K562 (cell line): ENCODE data around the gene TENM4. TPM values are rescaled to one million over a fixed set of nuclear protein-coding genes. Genes with fewer than 3 reads are reported as not detected.

Experiments used
- ATAC-seq: fragments of 200-7000 bp; cut with Tn5 transposase; 3 replicates; pipeline ENCODE4 v1.9.1; 2020; ENCODE audit warnings: moderate library complexity
- BruUV-seq: library from RNA; stranded (reverse); fragments of 400-500 nt; replicated peaks from 2 replicates; lab custom pipeline; 2021; lab: Mats Ljungman, UMichigan
- CTCF ChIA-PET: fragments of 300-600 bp; formaldehyde crosslinking; extraction: SDS; loops from one replicate; lab custom pipeline; 2021; ENCODE audit warnings: low intra/inter-chr PET ratio; lab: Yijun Ruan, JAX
- POLR2A ChIA-PET: fragments of 300-600, 350-650 bp; sonication (Branson Sonifier 250); formaldehyde crosslinking; extraction: SDS; loops from one replicate; lab custom pipeline; 2021; ENCODE audit warnings: antibody characterized with exemption, inconsistent platforms; lab: Yijun Ruan, JAX
- DNase-seq, 4 experiments: peaks; one replicate each; pipeline versions ENCODE4 v3.0.0 to v3.0.0-alpha.2; 2011 to 2018; ENCODE audit warnings: low spot score in 3 of 4, mixed read lengths in 3 of 4; ENCODE audit errors: extremely low read depth in 1 of 4
- FAIRE-seq: peaks from 2 replicates; lab custom pipeline; 2011; peaks lifted over from hg19 to GRCh38; lab: Jason Lieb, UNC
- H2AFZ ChIP-seq: 2 replicates; pipeline ENCODE4 v1.6.0; 2011; ENCODE audit warnings: low read depth, low read length, control low read depth, inconsistent platforms
- H3K27ac ChIP-seq: fragments of 200-600 bp; 3 replicates; pipeline ENCODE4 v1.8.0; 2011; ENCODE audit warnings: low read depth, mild to moderate bottlenecking, control low read depth, inconsistent platforms, low read length, moderate library complexity, mixed read lengths; ENCODE audit errors: extremely low read depth
- H3K27me3 ChIP-seq, 2 experiments: fragments of 300-600 bp in 1 of 2; 2 replicates in 1 of 2; 3 replicates in 1 of 2; pipeline versions ENCODE4 v1.6.0 to v1.8.0; 2011; ENCODE audit warnings: inconsistent platforms in 2 of 2, low read length in 2 of 2, mild to moderate bottlenecking in 1 of 2, mixed read lengths in 1 of 2, moderate library complexity in 1 of 2; ENCODE audit not compliant: control insufficient read depth in 2 of 2, insufficient read depth in 2 of 2
- H3K36me3 ChIP-seq: fragments of 300-600 bp; 3 replicates; pipeline ENCODE4 v1.8.0; 2011; ENCODE audit warnings: mild to moderate bottlenecking, low read length, inconsistent platforms; ENCODE audit not compliant: control insufficient read depth, insufficient read depth
- H3K4me1 ChIP-seq, 2 experiments: fragments of 200-600 bp in 1 of 2; replicated peaks in 1 of 2; 2 replicates in 1 of 2; 3 replicates in 1 of 2; pipeline versions ENCODE4 v1.5.1 to v1.8.0; 2011; ENCODE audit warnings: inconsistent platforms in 2 of 2, low read length in 2 of 2, mild to moderate bottlenecking in 1 of 2, mixed read lengths in 1 of 2, moderate library complexity in 1 of 2; ENCODE audit not compliant: control insufficient read depth in 2 of 2, insufficient read depth in 2 of 2
- H3K4me2 ChIP-seq: 2 replicates; pipeline ENCODE4 v1.6.1; 2011; ENCODE audit warnings: low read length, control low read depth, inconsistent platforms, mixed read lengths; ENCODE audit not compliant: insufficient read depth
- H3K4me3 ChIP-seq: fragments of 200-600 bp; sonication (generic), shearing (Covaris generic); 2 replicates; pipeline ENCODE4 v1.5.1; 2016; ENCODE audit warnings: control low read depth, inconsistent platforms
- H3K79me2 ChIP-seq: fragments of 200-600 bp; 3 replicates; pipeline ENCODE4 v1.8.0; 2011; ENCODE audit warnings: low read length, inconsistent platforms; ENCODE audit not compliant: control insufficient read depth, insufficient read depth
- H3K9ac ChIP-seq, 2 experiments: 2 replicates each; pipeline versions ENCODE4 v1.6.0 to v1.6.1; 2011; ENCODE audit warnings: low read depth in 2 of 2, low read length in 2 of 2, control low read depth in 1 of 2, inconsistent platforms in 1 of 2, mild to moderate bottlenecking in 1 of 2, mixed read lengths in 1 of 2; ENCODE audit not compliant: insufficient read depth in 1 of 2
- H3K9me1 ChIP-seq: one replicate; pipeline ENCODE4 v1.6.0; 2011; ENCODE audit warnings: inconsistent platforms, mild to moderate bottlenecking, low read length, moderate library complexity; ENCODE audit not compliant: control insufficient read depth, insufficient read depth
- H3K9me3 ChIP-seq: replicated peaks from 2 replicates; pipeline ENCODE4 v1.5.1; 2011; ENCODE audit warnings: low read depth, low read length, inconsistent platforms; ENCODE audit not compliant: control insufficient read depth, insufficient read depth
- H4K20me1 ChIP-seq: replicated peaks from 2 replicates; pipeline ENCODE4 v1.6.1; 2011; ENCODE audit warnings: low read length, inconsistent platforms, mixed read lengths; ENCODE audit not compliant: control insufficient read depth, insufficient read depth
- CREBBP ChIP-seq: IDR thresholded peaks from one replicate; pipeline ENCODE4 v1.6.1; 2012; ENCODE audit warnings: low read depth, mild to moderate bottlenecking, control low read depth, inconsistent platforms, low read length
- CTCF ChIP-seq, 3 experiments: IDR thresholded peaks in 2 of 3; conservative IDR thresholded peaks in 1 of 3; 2 replicates each; pipeline ENCODE4 v1.5.1; 2011 to 2012; ENCODE audit warnings: low read length in 3 of 3, mild to moderate bottlenecking in 3 of 3, control low read depth in 2 of 3, improper control_type of control experiment in 1 of 3, inconsistent platforms in 1 of 3, low read depth in 1 of 3, mixed read lengths in 1 of 3, moderate library complexity in 1 of 3; ENCODE audit not compliant: insufficient read depth in 2 of 3
- DDX20 ChIP-seq: fragments of 450-650 bp; IDR thresholded peaks from 2 replicates; pipeline ENCODE4 v1.6.1; 2016; ENCODE audit warnings: missing genetic modification characterization, low read depth, mild to moderate bottlenecking, missing compliant biosample characterization, moderate library complexity
- EP300 ChIP-seq: IDR thresholded peaks from 2 replicates; pipeline ENCODE4 v1.6.1; 2012; ENCODE audit warnings: low read length, improper control_type of control experiment
- EP400 ChIP-seq: fragments of 450-650 bp; IDR thresholded peaks from 2 replicates; pipeline ENCODE4 v1.6.1; 2017; ENCODE audit warnings: antibody characterized with exemption, mild to moderate bottlenecking, moderate library complexity
- FOXJ2 ChIP-seq: fragments of 200-800 bp; sonication (Bioruptor generic); IDR thresholded peaks from 2 replicates; pipeline ENCODE4 v1.6.1; 2016; ENCODE audit warnings: missing genetic modification characterization, missing compliant biosample characterization
- GTF2B ChIP-seq: IDR thresholded peaks from 2 replicates; pipeline ENCODE4 v1.6.1; 2011; ENCODE audit not compliant: insufficient read length; ENCODE audit errors: extremely low read depth
- HEY1 ChIP-seq: fragments of 250-450 bp; sonication (Bioruptor Pico); IDR thresholded peaks from 2 replicates; pipeline ENCODE4 v1.5.0; 2020; ENCODE audit warnings: mild to moderate bottlenecking, moderate library complexity, borderline replicate concordance
- HNRNPL ChIP-seq: fragments of 200-400 bp; formaldehyde crosslinking; IDR thresholded peaks from 2 replicates; pipeline ENCODE4 v1.6.1; 2017; ENCODE audit warnings: low read depth, mild to moderate bottlenecking, low read length
- ILK ChIP-seq: fragments of 450-650 bp; IDR thresholded peaks from 2 replicates; pipeline ENCODE4 v1.6.1; 2016; ENCODE audit warnings: missing genetic modification characterization, low read depth, mild to moderate bottlenecking, missing compliant biosample characterization, moderate library complexity, borderline replicate concordance
- MECOM ChIP-seq: fragments of 250-450 bp; sonication (Bioruptor Pico); IDR thresholded peaks from 2 replicates; pipeline ENCODE4 v1.8.0; 2022; ENCODE audit warnings: inconsistent platforms
- MXI1 ChIP-seq: IDR thresholded peaks from 2 replicates; pipeline ENCODE4 v1.6.1; 2011; ENCODE audit warnings: low read depth, mild to moderate bottlenecking, improper control_type of control experiment, low read length
- SMARCA5 ChIP-seq: fragments of 450-650 bp; IDR thresholded peaks from 2 replicates; pipeline ENCODE4 v1.6.1; 2016
- ZBTB9 ChIP-seq: fragments of 450-650 bp; formaldehyde crosslinking; IDR thresholded peaks from 2 replicates; pipeline ENCODE4 v1.4.0; 2020; ENCODE audit warnings: mild to moderate bottlenecking, moderate library complexity
- WGBS: fragments of 100-300 bp; shearing (Covaris generic); methylation state at CpG from one replicate; pipeline ENCODE4 v1.1.6; 2016; ENCODE audit warnings: low coverage, mixed read lengths; ENCODE audit not compliant: insufficient coverage; ENCODE audit errors: missing lambda C conversion rate; 5-methylcytosine and 5-hydroxymethylcytosine counted together
- in situ Hi-C: fragments of 300-500 bp; cut with MboI; formaldehyde crosslinking; loops from 4 replicates; pipeline ENCODE4 v1.15.0; 2018; ENCODE audit warnings: inconsistent platforms, mixed read lengths
- intact Hi-C: fragments of 100-400 bp; cut with micrococcal nuclease; formaldehyde crosslinking; loops from 2 replicates; pipeline ENCODE4 v1.14.2; 2022
- polyA plus RNA-seq, 8 experiments: library from polyadenylated mRNA; depleted of rRNA in 4 of 8; stranded (reverse) in 5 of 8; unstranded in 3 of 8; fragments of >200 nt; fragmentation: Nextera tagmentation in 2 of 8; fragmentation: Illumina TruSeq in 1 of 8; extraction: Ambion mirVana in 2 of 8; extraction: Trizol in 1 of 8; gene quantifications; 2 replicates each; pipeline versions ENCODE4 v1.2.1 to v1.2.3, GENCODE V29; 2011 to 2014; ENCODE audit warnings: inconsistent platforms in 1 of 8, missing spikeins in 1 of 8
- total RNA-seq, 7 experiments: library from RNA; depleted of rRNA in 6 of 7; stranded (reverse); fragments of >200 nt in 6 of 7; fragmentation: Illumina TruSeq in 2 of 7; extraction: Trizol in 2 of 7; gene quantifications; 2 replicates each; pipeline versions ENCODE4 v1.2.1 to v1.2.3, GENCODE V29; 2011 to 2021; ENCODE audit warnings: low replicate concordance in 1 of 7
- TF ChIP-seq, protein P1 (sequence below): sonication (generic); formaldehyde crosslinking; IDR thresholded peaks from 2 replicates; pipeline ENCODE4 v1.8.0; 2022; ENCODE audit warnings: missing genetic modification reagents, mild to moderate bottlenecking, borderline replicate concordance
- TF ChIP-seq, protein P2 (sequence below): fragments of 250-450 bp; sonication (Bioruptor Pico); IDR thresholded peaks from 2 replicates; pipeline ENCODE4 v1.8.0; 2022; ENCODE audit warnings: inconsistent platforms

Gene TENM4
- total and polyA plus RNA-seq, 9 of the 15 experiments (the other 6 are each of a cell fraction or from before 2014, with no cell fraction given): 0.16 TPM; not detected in 8

GRCh38 chr11:78655561-78655960, 785.3 kb downstream of the TENM4 start (continued):
- TF ChIP-seq MECOM (CRISPR knock-in tag) (no peak), CTCF (IDR thresholded peaks at IDR 0.05 in 2 of 3, conservative IDR thresholded peaks at IDR 0.05 in 1 of 3; ENCODE audit: insufficient read depth in 2 of 3, low read depth in 1 of 3, low read length in 3 of 3) (no peak), FOXJ2 (no peak), CREBBP (no peak), HEY1 (CRISPR knock-in tag) (no peak), EP400 (no peak)
- TF ChIP-seq, protein P1, sequence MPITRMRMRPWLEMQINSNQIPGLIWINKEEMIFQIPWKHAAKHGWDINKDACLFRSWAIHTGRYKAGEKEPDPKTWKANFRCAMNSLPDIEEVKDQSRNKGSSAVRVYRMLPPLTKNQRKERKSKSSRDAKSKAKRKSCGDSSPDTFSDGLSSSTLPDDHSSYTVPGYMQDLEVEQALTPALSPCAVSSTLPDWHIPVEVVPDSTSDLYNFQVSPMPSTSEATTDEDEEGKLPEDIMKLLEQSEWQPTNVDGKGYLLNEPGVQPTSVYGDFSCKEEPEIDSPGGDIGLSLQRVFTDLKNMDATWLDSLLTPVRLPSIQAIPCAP (CRISPR knock-in tag): no peak

DNA sequence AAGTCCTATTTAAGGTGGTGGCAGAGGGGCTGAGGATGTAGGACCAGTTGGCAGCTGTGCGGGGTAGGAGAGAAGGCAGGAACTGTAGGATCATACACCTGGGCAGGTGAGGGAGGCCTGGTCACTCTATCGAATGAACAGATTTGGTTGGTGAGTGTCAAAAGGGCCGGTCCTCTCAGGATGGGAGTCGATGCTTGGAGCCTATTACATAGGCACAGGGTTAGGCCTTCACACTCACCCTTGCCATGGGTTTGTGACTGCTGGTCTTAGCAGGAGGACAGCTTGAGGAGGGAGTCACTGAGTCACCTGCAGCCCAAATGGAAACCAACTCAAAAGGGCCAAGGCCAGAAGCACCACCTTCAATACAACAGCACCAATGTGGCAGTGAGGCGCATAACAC, 786.0 kb downstream of the TENM4 start:
- H3K9ac ChIP-seq: no peak overlapping the region
- FAIRE-seq (no peak), ATAC-seq (no peak), DNase-seq (no peak)
- POLR2A ChIA-PET: no interaction called here
- in situ Hi-C loops: loop anchor here (10.0 kb wide), 1 partner anchor 1500 kb away; no protein-coding TSS in a partner anchor
- no peaks in the 10 kb centered on the region for H3K9me3 ChIP-seq
- no TSS peak for BruUV-seq
- H3K9me1 ChIP-seq: no peaks in the 10 kb centered on the region
- no peak overlapping the region for H3K27ac ChIP-seq
- no peak overlapping the region for H3K4me3 ChIP-seq
- no peaks in the 10 kb centered on the region for H3K36me3 ChIP-seq
- 2% methylated on average over 5 of the region's 5 CpGs for WGBS
- H3K4me2 ChIP-seq: no peak overlapping the region
- H3K27me3 ChIP-seq: peaks cover 5 to 54% of the 10 kb centered on the region in 2 experiments; a peak in 3 of 5 replicates
- intact Hi-C loops: no loop called here
- no peaks in the 10 kb centered on the region for H3K4me1 ChIP-seq
- H3K79me2 ChIP-seq: no peaks in the 10 kb centered on the region
- CTCF ChIA-PET: no interaction called here
- H2AFZ ChIP-seq: no peak overlapping the region
- no peaks in the 10 kb centered on the region for H4K20me1 ChIP-seq
- TF ChIP-seq GTF2B (no peak), SMARCA5 (no peak), EP300 (no peak), DDX20 (tag) (no peak), MXI1 (no peak), HNRNPL (no peak), ZBTB9 (CRISPR knock-in tag) (no peak), ILK (tag) (no peak)
- TF ChIP-seq, protein P2, sequence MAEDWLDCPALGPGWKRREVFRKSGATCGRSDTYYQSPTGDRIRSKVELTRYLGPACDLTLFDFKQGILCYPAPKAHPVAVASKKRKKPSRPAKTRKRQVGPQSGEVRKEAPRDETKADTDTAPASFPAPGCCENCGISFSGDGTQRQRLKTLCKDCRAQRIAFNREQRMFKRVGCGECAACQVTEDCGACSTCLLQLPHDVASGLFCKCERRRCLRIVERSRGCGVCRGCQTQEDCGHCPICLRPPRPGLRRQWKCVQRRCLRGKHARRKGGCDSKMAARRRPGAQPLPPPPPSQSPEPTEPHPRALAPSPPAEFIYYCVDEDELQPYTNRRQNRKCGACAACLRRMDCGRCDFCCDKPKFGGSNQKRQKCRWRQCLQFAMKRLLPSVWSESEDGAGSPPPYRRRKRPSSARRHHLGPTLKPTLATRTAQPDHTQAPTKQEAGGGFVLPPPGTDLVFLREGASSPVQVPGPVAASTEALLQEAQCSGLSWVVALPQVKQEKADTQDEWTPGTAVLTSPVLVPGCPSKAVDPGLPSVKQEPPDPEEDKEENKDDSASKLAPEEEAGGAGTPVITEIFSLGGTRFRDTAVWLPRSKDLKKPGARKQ: no peak
